Kidney epithelial cell (primary cell): ENCODE measurements around the gene EEF2KMT. TPM values are rescaled to one million over a fixed set of nuclear protein-coding genes. Genes with fewer than 3 reads are reported as not detected.
"Not testable (repeated sequence)": the region's sequence is repeated elsewhere in the genome, so short reads cannot be mapped to it uniquely, and the experiment has no call there.

Experiments
- DNase-seq: peaks from one replicate; pipeline ENCODE4 v3.0.0-alpha.2; 2010; ENCODE audit warnings: low read depth
- H3K27me3 ChIP-seq: 2 replicates; pipeline ENCODE4 v1.6.0; 2011; ENCODE audit warnings: low read length; ENCODE audit not compliant: control insufficient read depth, insufficient read depth
- H3K36me3 ChIP-seq: 2 replicates; pipeline ENCODE4 v1.5.1; 2011; ENCODE audit warnings: low read length; ENCODE audit not compliant: control insufficient read depth, insufficient read depth
- H3K4me3 ChIP-seq: 2 replicates; pipeline ENCODE4 v1.5.1; 2011; ENCODE audit warnings: low read depth, mild to moderate bottlenecking, control low read depth, low read length
- CTCF ChIP-seq: IDR thresholded peaks from 2 replicates; pipeline ENCODE4 v1.5.1; 2011; ENCODE audit warnings: mild to moderate bottlenecking, moderate library complexity, low read length, control low read depth, inconsistent platforms; ENCODE audit not compliant: insufficient read depth, poor library complexity, severe bottlenecking
- total RNA-seq: library from RNA; depleted of rRNA; stranded (reverse); fragments of >200 nt; gene quantifications from 2 replicates; pipeline ENCODE4 v1.2.3, GENCODE V29; 2015

Gene EEF2KMT
- total RNA-seq, 1 donor from 2014 or later = 16.8 TPM

- no peaks in the 10 kb centered on the region for H3K27me3 ChIP-seq
- TF ChIP-seq CTCF = no peak
- no peak overlapping the region for H3K4me3 ChIP-seq
- DNase-seq = no peak
- H3K36me3 ChIP-seq = no peaks in the 10 kb centered on the region
Observed at GRCh38 chr16:5108505-5109158, 11.0 kb upstream of the EEF2KMT start.

GRCh38 chr16:5105039-5105438 is 7.4 kb upstream of the EEF2KMT start:
- not testable (repeated sequence) for H3K27me3 ChIP-seq, H3K36me3 ChIP-seq, DNase-seq, H3K4me3 ChIP-seq

GRCh38 chr16:5103296-5104032 is 5.9 kb upstream of the EEF2KMT start:
- not testable (repeated sequence) for H3K27me3 ChIP-seq, H3K4me3 ChIP-seq, DNase-seq

GRCh38 chr16:5099174-5099573 is 1.6 kb upstream of the EEF2KMT start:
- H3K27me3 ChIP-seq, DNase-seq, H3K4me3 ChIP-seq, H3K36me3 ChIP-seq: not testable (repeated sequence)

More at GRCh38 chr16:5103296-5104032, 5.9 kb upstream of the EEF2KMT start:
- not testable (repeated sequence) for H3K36me3 ChIP-seq

GRCh38 chr16:5098221-5099159 is 895 bp upstream of the EEF2KMT start:
- peak overlapping the region; percentile 72 for H3K4me3 ChIP-seq
- H3K27me3 ChIP-seq, H3K36me3 ChIP-seq, DNase-seq: not testable (repeated sequence)

GRCh38 chr16:5097061-5097469 is 530 bp downstream of the EEF2KMT start:
- not testable (repeated sequence) for DNase-seq

GRCh38 chr16:5096437-5097060 is 1.0 kb downstream of the EEF2KMT start:
- peak overlapping the region; percentile 72 for H3K4me3 ChIP-seq
- H3K36me3 ChIP-seq, DNase-seq, H3K27me3 ChIP-seq: not testable (repeated sequence)

More at GRCh38 chr16:5097061-5097469, 530 bp downstream of the EEF2KMT start:
- H3K27me3 ChIP-seq, H3K36me3 ChIP-seq: not testable (repeated sequence)
- H3K4me3 ChIP-seq = peak overlapping the region; percentile 72

- DNase-seq, H3K4me3 ChIP-seq, H3K36me3 ChIP-seq, H3K27me3 ChIP-seq: not testable (repeated sequence)
Observed at GRCh38 chr16:5095145-5095830, 2.3 kb downstream of the EEF2KMT start.

GRCh38 chr16:5093746-5094145 is 3.8 kb downstream of the EEF2KMT start:
- H3K36me3 ChIP-seq, H3K4me3 ChIP-seq, H3K27me3 ChIP-seq, DNase-seq: not testable (repeated sequence)

GRCh38 chr16:5093081-5093480 is 4.5 kb downstream of the EEF2KMT start:
- not testable (repeated sequence) for DNase-seq, H3K36me3 ChIP-seq, H3K4me3 ChIP-seq, H3K27me3 ChIP-seq

- H3K36me3 ChIP-seq, H3K4me3 ChIP-seq, H3K27me3 ChIP-seq, DNase-seq: not testable (repeated sequence)
Observed at GRCh38 chr16:5090592-5090991, 7.0 kb downstream of the EEF2KMT start.

GRCh38 chr16:5089911-5090555 is 7.6 kb downstream of the EEF2KMT start:
- H3K4me3 ChIP-seq, H3K27me3 ChIP-seq, DNase-seq, H3K36me3 ChIP-seq: not testable (repeated sequence)
